Cortex of kidney (tissue), 1 donor: ENCODE measurements around the gene CR2.
"Not testable (repeated sequence)": the region's sequence is repeated elsewhere in the genome, so short reads cannot be mapped to it uniquely, and the experiment has no call there.

Experiments
- DNase-seq: peaks from one replicate; lab custom pipeline; 2025; lab: John Stamatoyannopoulos, UW

CR2 gene

DNA sequence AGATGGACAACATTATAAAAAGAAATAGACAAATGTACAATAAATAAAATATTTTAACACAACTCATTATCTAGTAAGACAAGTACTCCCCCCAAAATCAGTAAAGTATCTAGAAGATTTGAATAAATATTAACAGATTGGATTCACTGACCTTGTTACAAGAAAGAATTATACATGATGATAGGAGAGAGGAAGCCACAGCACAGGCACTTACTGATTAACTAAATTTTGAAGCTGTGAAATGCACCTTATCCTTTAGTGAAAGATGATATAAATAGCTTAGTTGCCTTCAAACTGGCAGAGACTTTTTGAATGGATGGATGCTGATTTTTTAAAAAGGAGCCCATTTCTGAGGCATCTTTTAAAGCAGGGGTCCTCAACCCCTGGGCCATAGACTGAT lies 50.3 kb downstream of the CR2 start:
- DNase-seq = no peak

DNA sequence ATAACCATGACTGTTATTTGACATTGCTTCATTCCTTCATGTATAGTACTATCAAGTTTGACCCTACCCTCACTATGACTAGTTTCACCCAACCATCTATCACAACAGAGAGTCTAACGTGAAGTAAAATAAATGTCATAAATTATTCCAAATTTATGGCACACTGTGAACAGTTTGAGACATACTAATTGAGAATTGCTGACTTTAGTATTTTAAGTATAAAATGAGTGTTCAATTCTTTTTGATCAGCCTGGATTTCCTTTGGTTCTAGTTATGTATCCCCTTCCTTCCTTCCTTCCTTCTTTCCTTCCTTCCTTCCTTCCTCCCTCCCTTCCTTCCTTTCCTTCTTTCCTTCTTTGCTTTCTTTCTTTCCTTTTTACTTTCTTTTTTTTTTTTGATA lies 56.3 kb downstream of the CR2 start:
- no peak for DNase-seq

DNA sequence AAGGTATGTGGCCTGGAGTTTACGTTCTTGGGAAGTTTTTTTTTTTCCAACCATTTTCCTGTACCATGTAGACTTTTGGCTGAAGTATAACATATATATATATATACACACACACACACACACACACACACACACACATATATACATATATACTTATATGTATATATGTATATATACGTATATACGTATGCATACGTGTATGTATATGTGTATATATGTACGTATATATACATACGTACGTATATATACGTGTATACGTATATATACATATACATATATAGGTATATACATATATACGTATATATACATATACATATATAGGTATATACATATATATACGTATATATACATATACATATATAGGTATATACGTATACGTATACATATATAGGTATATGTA lies 60.8 kb downstream of the CR2 start:
- DNase-seq = no peak

DNA sequence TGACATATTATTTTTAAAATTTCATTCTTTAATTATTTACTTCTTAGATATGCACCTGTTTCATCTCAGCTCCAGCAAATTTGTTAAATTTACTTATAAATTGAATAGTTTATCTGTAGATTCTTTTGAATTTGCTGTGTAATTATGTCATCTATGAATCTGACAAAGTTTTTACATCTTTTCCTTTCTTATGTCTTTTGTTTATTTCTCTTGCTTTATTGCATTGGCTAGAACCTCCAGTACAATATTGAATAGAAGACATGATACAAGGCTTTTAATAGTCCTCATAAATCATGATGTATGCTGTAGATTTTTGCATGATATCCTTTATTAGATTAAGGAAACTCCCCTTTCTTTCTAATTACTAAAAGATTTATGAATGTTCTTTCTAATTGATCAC lies 62.6 kb downstream of the CR2 start:
- DNase-seq = no peak

DNA sequence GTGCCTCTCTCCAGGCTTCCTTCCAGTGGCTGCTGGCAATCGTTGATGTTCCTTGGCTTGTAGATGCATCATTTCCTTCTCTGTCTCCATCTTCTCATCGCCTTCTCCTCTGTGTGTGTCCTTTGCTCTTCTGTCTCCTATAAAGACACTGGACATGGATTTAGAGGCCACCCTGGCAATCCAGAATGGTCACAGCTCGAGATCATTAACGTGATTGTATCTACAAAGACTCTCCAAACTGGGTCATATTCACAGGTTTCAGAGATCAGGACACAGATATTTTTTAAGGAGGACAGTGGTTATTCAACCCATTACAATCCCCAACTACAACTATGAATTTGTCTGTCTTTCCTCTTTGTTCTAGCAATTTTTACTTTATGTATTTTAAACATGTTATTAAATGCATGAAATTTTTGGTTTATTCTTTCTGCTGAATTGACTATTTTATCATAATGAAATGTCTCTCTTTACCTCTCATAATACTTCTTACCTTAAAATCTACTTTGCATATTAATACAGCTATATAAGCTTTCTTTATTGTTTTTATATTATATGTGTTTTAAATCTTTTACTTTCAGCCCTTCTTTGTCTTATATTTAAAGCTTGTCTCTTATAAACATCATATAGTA lies 64.6 kb downstream of the CR2 start:
- no peak for DNase-seq

DNA sequence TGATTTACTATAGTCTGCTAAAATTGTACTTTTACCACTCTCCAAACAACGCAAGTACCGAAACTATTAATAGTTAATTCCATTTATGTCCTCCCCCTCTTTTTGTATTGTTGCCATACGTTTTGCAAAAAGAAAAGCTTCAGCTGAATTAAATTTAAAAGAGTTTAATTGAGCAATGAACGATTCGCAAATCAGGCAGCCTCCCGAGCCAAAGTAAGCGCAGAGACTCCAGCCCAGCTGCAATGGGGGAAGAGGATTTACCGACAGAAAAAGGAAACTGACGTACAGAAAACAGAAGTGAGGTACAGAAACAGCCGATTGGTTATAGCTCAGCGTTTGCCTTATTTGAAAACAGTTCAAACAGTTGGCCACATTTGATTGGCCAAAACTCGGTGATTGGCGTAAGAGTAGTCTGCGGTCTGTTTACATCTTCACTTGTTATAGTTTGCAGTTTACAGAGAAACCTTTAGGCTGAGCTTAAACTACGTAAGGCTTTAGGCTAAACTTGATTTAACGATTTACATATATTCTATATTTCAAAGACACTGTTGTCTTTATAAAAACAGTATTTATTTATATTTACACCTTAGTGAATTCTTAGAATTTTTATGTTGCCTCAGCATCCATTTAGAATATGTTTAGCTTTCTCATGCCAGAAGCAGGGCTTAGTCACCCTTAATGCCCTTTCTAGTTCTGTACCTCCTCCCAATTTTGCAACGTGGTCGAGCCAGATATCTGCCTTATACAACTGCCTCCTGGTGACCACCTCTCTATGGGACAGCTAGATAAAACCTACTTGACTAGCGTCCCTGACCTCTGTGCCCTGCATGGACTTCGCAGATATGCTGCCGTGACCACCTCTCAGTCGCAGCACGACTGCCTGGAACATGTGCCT lies 65.6 kb downstream of the CR2 start:
- DNase-seq = no peak

DNA sequence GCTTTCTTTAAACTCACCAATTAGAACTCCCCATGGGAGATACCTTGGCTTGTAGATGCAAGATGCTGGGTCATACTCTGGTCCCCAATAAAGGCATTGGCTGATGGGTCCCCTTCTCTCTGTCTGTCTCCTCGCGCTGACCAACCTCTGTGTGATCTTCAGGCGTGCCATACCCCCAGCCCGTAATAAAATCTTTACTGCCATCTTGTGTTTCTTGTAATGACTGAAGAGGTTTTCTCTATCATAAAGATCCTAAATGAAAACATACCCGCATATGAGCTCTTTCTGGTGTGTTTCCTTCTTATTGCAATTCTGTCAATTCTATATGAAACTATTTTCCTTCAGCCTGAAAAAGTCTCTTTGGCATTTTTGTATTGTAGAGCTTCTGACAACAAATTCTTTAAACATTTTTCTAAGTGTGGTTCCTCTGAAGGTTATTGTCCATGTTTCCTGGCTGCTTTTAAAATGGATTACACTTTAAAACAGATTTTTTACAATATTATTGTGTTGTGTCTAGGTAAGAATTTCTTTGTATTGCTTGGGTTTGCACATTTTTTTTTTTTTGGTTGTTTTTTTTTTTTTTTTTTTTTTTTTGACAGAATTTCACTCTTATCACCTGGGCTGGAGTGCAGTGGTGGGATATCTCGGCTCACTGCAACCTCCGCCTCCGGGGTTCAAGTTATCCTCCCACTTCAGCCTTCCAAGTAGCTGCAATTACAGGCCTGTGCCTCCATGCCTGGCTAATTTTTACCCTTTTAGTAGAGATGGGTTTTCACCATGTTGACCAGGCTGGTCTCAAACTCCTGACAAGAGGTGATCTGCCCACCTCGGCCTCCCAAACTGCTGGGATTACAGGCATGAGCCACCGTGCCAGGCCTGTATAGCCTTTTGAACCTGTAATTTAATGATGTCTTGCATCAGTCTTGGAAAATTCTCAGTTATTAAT lies 66.5 kb downstream of the CR2 start:
- not testable (repeated sequence) for DNase-seq

DNA sequence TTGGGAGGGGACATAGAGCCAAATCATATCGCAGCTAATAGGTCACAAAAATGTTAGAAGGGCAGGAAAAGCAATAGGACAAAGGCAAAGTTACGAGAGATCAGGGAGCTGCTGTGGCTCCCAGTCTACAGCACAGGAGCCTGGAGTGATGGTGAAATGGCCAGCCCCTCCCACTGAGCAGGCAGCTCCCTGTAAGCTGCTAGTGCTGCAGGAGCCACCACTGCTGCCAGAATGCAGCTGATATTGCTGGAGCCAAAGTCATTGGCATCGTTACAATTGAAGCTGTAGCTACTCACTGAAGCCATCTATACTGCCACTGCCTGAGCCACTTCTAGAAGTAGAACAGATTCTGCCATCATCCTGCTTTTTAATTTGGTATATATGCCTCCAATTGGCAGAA lies 71.1 kb downstream of the CR2 start:
- DNase-seq = not testable (repeated sequence)

DNA sequence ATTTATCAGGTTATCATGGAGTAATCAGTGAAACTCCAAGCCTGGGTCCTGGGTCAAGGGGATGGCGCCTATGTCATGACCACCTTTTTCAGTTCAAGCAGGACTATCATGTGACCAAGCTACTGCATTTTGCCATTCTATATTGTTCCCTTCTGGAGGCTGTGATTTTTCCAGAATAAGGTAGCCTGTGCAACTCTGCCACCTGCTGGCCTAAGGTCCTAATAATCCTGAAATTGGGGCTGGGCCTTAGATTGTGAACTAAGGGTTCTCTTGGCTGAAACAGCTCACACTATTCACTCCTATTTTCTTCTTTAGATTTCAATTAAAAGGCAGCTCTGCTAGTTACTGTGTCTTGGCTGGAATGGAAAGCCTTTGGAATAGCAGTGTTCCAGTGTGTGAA lies 74.3 kb downstream of the CR2 start:
- DNase-seq = not testable (repeated sequence)

DNA sequence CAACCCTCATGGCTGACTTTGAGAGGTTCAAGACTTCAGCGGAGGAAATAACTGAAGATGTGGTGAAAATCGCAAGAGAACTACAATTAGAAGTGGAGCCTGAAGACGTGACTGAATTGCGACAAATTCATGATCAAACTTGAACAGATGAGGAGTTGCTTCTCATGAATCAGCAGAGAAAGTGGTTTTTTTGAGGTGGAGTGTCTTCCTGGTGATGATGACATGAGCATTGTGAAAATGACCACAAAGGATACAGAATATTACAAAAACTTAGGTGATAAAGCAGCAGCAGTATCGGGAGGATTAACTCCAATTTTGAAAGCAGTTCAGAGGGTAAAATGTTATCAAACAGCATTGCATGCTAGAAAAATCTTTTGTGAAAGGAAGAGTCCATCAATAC lies 82.1 kb downstream of the CR2 start:
- not testable (repeated sequence) for DNase-seq
